Erythroblast (primary cell): ENCODE data around the gene CENPF.

Experiments used
- GATA1 ChIP-seq: IDR thresholded peaks from 2 replicates; pipeline ENCODE4 v1.6.1; 2011; ENCODE audit warnings: low read depth, mild to moderate bottlenecking, control low read depth, low read length, moderate library complexity
- POLR2A ChIP-seq: IDR thresholded peaks from 2 replicates; pipeline ENCODE4 v1.6.1; 2011; ENCODE audit warnings: mild to moderate bottlenecking, low read length

DNA sequence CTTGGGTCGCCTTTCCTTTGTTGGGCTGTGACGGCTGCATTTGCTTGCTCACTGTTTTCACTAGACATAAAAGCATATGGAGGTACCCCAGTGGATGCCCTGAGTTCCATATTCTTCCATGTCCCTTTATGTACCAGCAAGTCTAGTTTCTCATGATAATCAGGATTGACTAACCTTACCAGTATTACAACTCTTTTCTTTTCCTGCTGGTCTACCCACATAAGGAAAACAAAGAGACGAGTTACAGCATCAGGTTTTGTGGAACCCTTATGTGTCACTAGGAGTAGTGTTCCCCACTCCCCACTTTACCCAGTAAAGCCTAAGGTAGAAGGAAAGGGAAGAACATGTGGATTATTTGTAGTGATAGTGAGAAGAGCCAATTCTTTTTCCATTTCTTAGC, 16.4 kb upstream of the CENPF start:
- TF ChIP-seq POLR2A (no peak), GATA1 (no peak)
